ENCODE results near the gene CCDC160. TPM values are rescaled to one million over a fixed set of nuclear protein-coding genes. Genes with fewer than 3 reads are reported as not detected.

CCDC160 gene
- total and polyA plus RNA-seq, 2 of the 4 experiments (the other 2 are of a cell fraction) = not detected

- Histone ChIP-seq H3K36me3 (ENCODE audit: control insufficient read depth, insufficient read depth, low read length) (no peaks in the 10 kb centered on the region), H3K9ac (ENCODE audit: low read depth, low read length) (no peak overlapping the region), H4K8ac (ENCODE audit: low read depth in 2 of 2, low read length in 2 of 2) (no peak overlapping the region), H3K18ac (ENCODE audit: low read depth, low read length) (no peak overlapping the region), H3K4me3 (ENCODE audit: insufficient read depth, low read depth, low read length) (no peak overlapping the region), H2BK120ac (ENCODE audit: low read depth, low read length) (no peak overlapping the region), H3K27me3 (ENCODE audit: control insufficient read depth, insufficient read depth, low read length) (no peaks in the 10 kb centered on the region), H3K4me1 (ENCODE audit: control insufficient read depth, insufficient read depth, low read length) (no peaks in the 10 kb centered on the region), H3K14ac (replicated peaks; ENCODE audit: low read depth, low read length) (no peak overlapping the region), H3K9me1 (ENCODE audit: insufficient read depth, low read length) (no peaks in the 10 kb centered on the region), H2BK15ac (ENCODE audit: low read depth, low read length) (no peak overlapping the region), H4K5ac (ENCODE audit: low read depth, low read length) (no peak overlapping the region), H3K23ac (ENCODE audit: low read depth, low read length) (no peak overlapping the region), H3K9me3 (ENCODE audit: control insufficient read depth, insufficient read depth, low read length) (no peaks in the 10 kb centered on the region), H2AK9ac (replicated peaks; ENCODE audit: low read depth, low read length, poor library complexity) (no peak overlapping the region), H2AFZ (replicated peaks; ENCODE audit: low read length, poor library complexity) (no peak overlapping the region), H4K20me1 (ENCODE audit: insufficient read depth, low read length) (no peaks in the 10 kb centered on the region), H3K79me1 (ENCODE audit: low read depth in 1 of 2, low read length in 2 of 2) (no peaks in the 10 kb centered on the region), H2AK5ac (ENCODE audit: low read depth, low read length) (no peak overlapping the region), H3K27ac (ENCODE audit: insufficient read depth, low read length) (no peak overlapping the region), H2BK20ac (ENCODE audit: low read depth, low read length) (no peak overlapping the region), H3K4ac (ENCODE audit: low read depth, low read length) (no peak overlapping the region), H4K91ac (ENCODE audit: insufficient read depth, low read depth, low read length) (no peak overlapping the region), H2BK5ac (ENCODE audit: low read depth, low read length, poor library complexity, severe bottlenecking) (no peak overlapping the region), H3K56ac (ENCODE audit: extremely low read depth, insufficient read depth, low read length) (no peak overlapping the region), H3K4me2 (ENCODE audit: low read depth, low read length) (no peak overlapping the region)
- 20% methylated on average over 1 of the region's 4 CpGs; no CpG with 5 or more reads in 1 of the 2 experiments for WGBS, 2 experiments (ENCODE audit: extremely low coverage in 2 of 2, insufficient read length in 1 of 2)
- intact Hi-C loops (cut with micrococcal nuclease) (no loop called here), dilution Hi-C loops (cut with HindIII; ENCODE audit: low sequenced_read_pairs, unreplicated experiment) (no loop called here), in situ Hi-C loops (cut with MboI; ENCODE audit: low sequenced_read_pairs) (no loop called here)
- TF ChIP-seq MAZ (IDR thresholded peaks at IDR 0.05; ENCODE audit: borderline replicate concordance, low read depth, low read length) = no peak
- no peak for TF ChIP-seq SMC3 (IDR thresholded peaks at IDR 0.05; ENCODE audit: low read depth, low read length)
- TF ChIP-seq FOS (IDR thresholded peaks at IDR 0.05; ENCODE audit: low read depth, low read length) = no peak
- no peak for TF ChIP-seq BHLHE40 (IDR thresholded peaks at IDR 0.05; ENCODE audit: low read depth, low read length)
- TF ChIP-seq RAD21 (IDR thresholded peaks at IDR 0.05; ENCODE audit: low read length) = no peak
- TF ChIP-seq CHD1 (IDR thresholded peaks at IDR 0.05; ENCODE audit: low read depth, low read length) = no peak
- TF ChIP-seq NFE2L2 (IDR thresholded peaks at IDR 0.05; ENCODE audit: low read depth, low read length) = no peak
- no peak for TF ChIP-seq MAFK (IDR thresholded peaks at IDR 0.05; ENCODE audit: low read depth, low read length)
- TF ChIP-seq CEBPB (IDR thresholded peaks at IDR 0.05; ENCODE audit: low read depth, low read length) = no peak
- TF ChIP-seq, protein P1, sequence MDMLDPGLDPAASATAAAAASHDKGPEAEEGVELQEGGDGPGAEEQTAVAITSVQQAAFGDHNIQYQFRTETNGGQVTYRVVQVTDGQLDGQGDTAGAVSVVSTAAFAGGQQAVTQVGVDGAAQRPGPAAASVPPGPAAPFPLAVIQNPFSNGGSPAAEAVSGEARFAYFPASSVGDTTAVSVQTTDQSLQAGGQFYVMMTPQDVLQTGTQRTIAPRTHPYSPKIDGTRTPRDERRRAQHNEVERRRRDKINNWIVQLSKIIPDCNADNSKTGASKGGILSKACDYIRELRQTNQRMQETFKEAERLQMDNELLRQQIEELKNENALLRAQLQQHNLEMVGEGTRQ (IDR thresholded peaks at IDR 0.05; ENCODE audit: low read depth, low read length) = no peak
- TF ChIP-seq CTCF (conservative IDR thresholded peaks at IDR 0.05; ENCODE audit: low read depth, low read length) = no peak
- ChIA-PET CTCF (interaction anchor here (0.6 kb wide), 1 partner anchor 334 kb away, joined by 4 read pairs; no protein-coding TSS in a partner anchor), POLR2A (ENCODE audit: unreplicated experiment) (no interaction called here)
- ATAC-seq (ENCODE audit: low read depth) (no peak), DNase-seq (no peak)
- no TSS peak for BruUV-seq (replicated peaks)
These were observed 50.4 kb downstream of the CCDC160 start for GRCh38 chrX:134287346-134287745.
